ENCODE results near the gene SLC22A8. TPM values are rescaled to one million over a fixed set of nuclear protein-coding genes. Genes with fewer than 3 reads are reported as not detected.

Gene SLC22A8
- total RNA-seq, 4 donors from 2014 or later = not detected

DNA sequence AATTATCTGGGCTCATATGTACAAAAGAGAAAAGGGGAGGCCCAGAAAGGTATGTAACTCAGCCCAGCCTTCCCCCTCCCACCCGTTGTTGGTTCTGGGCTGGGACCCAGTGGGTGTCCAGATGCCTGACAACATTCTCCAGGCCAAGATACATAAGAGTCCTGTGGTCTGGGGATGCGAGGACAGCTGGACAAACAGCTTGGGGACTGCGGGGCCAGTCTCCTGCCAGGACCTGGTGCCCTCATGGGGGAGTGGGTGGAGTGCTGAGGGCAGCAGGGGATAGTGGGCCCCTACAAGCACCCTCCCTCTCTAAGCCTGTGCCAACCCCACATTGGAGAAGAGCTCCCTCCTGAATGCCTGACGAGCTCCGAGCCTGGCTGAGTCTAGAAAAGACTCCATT lies 27.4 kb downstream of the SLC22A8 start:
- TF ChIP-seq EP300 (IDR thresholded peaks at IDR 0.05; ENCODE audit: low read depth) = no peak
- TF ChIP-seq POLR2A (IDR thresholded peaks at IDR 0.05) = no peak
- TF ChIP-seq POLR2AphosphoS5 (IDR thresholded peaks at IDR 0.05) = no peak
- TF ChIP-seq, protein P1, sequence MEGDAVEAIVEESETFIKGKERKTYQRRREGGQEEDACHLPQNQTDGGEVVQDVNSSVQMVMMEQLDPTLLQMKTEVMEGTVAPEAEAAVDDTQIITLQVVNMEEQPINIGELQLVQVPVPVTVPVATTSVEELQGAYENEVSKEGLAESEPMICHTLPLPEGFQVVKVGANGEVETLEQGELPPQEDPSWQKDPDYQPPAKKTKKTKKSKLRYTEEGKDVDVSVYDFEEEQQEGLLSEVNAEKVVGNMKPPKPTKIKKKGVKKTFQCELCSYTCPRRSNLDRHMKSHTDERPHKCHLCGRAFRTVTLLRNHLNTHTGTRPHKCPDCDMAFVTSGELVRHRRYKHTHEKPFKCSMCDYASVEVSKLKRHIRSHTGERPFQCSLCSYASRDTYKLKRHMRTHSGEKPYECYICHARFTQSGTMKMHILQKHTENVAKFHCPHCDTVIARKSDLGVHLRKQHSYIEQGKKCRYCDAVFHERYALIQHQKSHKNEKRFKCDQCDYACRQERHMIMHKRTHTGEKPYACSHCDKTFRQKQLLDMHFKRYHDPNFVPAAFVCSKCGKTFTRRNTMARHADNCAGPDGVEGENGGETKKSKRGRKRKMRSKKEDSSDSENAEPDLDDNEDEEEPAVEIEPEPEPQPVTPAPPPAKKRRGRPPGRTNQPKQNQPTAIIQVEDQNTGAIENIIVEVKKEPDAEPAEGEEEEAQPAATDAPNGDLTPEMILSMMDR (IDR thresholded peaks at IDR 0.05) = no peak
- in situ Hi-C loops (cut with MboI; ENCODE audit: low pct_ligation_motif_present in 1 of 4, low pct_unique_long_range_greater_than_20kb in 1 of 4, low sequenced_read_pairs in 3 of 4) = no loop called here

DNA sequence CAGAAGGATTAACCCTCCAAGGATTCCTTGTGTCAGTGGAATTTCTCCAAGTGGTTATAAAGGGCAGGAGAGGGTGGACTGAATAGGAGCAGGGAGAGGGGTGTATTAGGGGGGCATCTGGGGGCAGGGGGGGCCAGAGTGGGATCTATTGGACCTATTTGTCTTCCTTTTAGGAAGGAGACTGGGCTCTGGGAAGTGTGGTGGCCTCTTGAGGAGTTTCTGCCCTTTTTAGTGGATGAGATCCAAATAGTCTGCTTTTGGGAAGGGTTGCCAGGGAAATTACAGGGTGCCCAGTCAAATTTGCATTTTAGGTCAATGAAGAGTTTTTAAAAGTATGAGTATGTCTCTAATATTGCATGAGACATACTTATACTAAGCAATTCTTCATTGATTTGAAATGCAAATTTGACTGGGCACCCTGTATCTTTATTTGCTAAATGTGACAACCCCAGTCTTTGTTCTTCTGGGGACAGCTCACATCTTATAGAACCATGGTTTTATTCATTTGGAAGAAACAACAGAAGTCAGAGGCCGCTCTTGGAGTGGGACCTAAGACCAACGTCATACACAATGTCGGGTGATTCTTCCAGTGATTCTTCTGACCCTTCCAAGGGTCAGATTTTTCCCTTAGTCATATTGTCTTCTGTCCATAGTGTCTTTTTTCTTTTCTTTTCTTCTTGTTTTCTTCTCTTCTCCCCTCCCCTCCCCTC lies 30.4 kb downstream of the SLC22A8 start:
- 87 to 93% methylated on average over 3 of the region's 3 CpGs for WGBS, 2 donors (ENCODE audit: low coverage in 1 of 2)
- no peak for TF ChIP-seq POLR2A (IDR thresholded peaks at IDR 0.05)
- TF ChIP-seq POLR2AphosphoS5 (IDR thresholded peaks at IDR 0.05) = no peak
- no peak for TF ChIP-seq EP300 (IDR thresholded peaks at IDR 0.05; ENCODE audit: low read depth)
- TF ChIP-seq, protein P1 (IDR thresholded peaks at IDR 0.05) = no peak
- Histone ChIP-seq H3K4me3 (no peak overlapping the region), H3K9me3 (no peaks in the 10 kb centered on the region), H3K27ac (no peak overlapping the region), H3K36me3 (no peaks in the 10 kb centered on the region), H3K27me3 (no peaks in the 10 kb centered on the region), H3K4me1 (no peaks in the 10 kb centered on the region)
- no peak for DNase-seq
- intact Hi-C loops (cut with DNase I; ENCODE audit: low total_unique reads) = no loop called here
- in situ Hi-C loops (cut with MboI; ENCODE audit: low pct_ligation_motif_present in 1 of 4, low pct_unique_long_range_greater_than_20kb in 1 of 4, low sequenced_read_pairs in 3 of 4) = no loop called here

More for the DNA sequence above, 27.4 kb downstream of the SLC22A8 start:
- H3K9me3 ChIP-seq = no peaks in the 10 kb centered on the region
- intact Hi-C loops (cut with DNase I; ENCODE audit: low total_unique reads) = no loop called here
- no peak overlapping the region for H3K27ac ChIP-seq
- 77% methylated on average over 5 of the region's 5 CpGs; no CpG with 5 or more reads in 1 of the 2 donors for WGBS, 2 donors (ENCODE audit: low coverage in 1 of 2)
- H3K36me3 ChIP-seq = no peaks in the 10 kb centered on the region
- DNase-seq = no peak
- no peaks in the 10 kb centered on the region for H3K4me1 ChIP-seq
- H3K4me3 ChIP-seq = no peak overlapping the region
- H3K27me3 ChIP-seq = no peaks in the 10 kb centered on the region

DNA sequence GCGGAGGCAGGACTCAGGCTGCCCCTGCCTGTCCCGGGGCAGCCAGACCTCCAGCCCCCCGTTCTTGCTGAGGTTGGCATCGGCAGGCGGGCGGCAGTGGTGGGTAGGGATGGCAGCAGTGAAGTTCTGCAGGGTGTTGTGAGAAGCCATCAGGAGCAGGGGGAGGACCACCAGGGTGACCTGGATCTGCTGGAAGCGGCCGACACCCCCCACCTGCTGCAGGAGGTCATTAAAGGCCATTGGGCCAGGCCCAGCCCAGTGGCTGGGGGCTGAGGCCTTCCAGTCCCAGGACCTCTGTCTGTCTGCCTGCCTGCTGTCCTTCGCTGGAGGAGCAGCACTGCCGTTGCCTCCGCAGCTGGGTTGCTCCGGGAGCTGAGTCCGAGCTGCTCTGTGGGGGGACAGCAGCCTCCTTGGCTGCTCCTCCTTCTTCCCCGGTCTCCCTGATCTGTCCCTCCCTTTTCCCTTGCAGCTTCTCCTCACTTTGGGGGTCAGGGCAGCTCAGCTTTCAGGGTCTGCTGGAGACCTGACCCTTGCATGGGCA lies 31.1 kb downstream of the SLC22A8 start, which contains the start of gene SLC22A6:
Gene SLC22A6, minus strand, starts transcription at position 517 of the 541 bp plus-strand sequence. Its CDS starts 277 bp downstream, at position 240.
- no peak for DNase-seq
- 76% methylated on average over 14 of the region's 14 CpGs; no CpG with 5 or more reads in 1 of the 2 donors for WGBS, 2 donors (ENCODE audit: low coverage in 1 of 2)
- TF ChIP-seq, protein P1 (IDR thresholded peaks at IDR 0.05) = no peak
- no peak for TF ChIP-seq POLR2AphosphoS5 (IDR thresholded peaks at IDR 0.05)
- no peak for TF ChIP-seq EP300 (IDR thresholded peaks at IDR 0.05; ENCODE audit: low read depth)
- no peak for TF ChIP-seq POLR2A (IDR thresholded peaks at IDR 0.05)
- Histone ChIP-seq H3K4me1 (no peaks in the 10 kb centered on the region), H3K4me3 (no peak within 1 kb of the TSS), H3K27ac (no peak within 1 kb of the TSS), H3K36me3 (no peaks in the 10 kb centered on the region), H3K27me3 (no peaks in the 10 kb centered on the region), H3K9me3 (no peaks in the 10 kb centered on the region)
- intact Hi-C loops (cut with DNase I; ENCODE audit: low total_unique reads) (no loop called here), in situ Hi-C loops (cut with MboI; ENCODE audit: low pct_ligation_motif_present in 1 of 4, low pct_unique_long_range_greater_than_20kb in 1 of 4, low sequenced_read_pairs in 3 of 4) (no loop called here)

DNA sequence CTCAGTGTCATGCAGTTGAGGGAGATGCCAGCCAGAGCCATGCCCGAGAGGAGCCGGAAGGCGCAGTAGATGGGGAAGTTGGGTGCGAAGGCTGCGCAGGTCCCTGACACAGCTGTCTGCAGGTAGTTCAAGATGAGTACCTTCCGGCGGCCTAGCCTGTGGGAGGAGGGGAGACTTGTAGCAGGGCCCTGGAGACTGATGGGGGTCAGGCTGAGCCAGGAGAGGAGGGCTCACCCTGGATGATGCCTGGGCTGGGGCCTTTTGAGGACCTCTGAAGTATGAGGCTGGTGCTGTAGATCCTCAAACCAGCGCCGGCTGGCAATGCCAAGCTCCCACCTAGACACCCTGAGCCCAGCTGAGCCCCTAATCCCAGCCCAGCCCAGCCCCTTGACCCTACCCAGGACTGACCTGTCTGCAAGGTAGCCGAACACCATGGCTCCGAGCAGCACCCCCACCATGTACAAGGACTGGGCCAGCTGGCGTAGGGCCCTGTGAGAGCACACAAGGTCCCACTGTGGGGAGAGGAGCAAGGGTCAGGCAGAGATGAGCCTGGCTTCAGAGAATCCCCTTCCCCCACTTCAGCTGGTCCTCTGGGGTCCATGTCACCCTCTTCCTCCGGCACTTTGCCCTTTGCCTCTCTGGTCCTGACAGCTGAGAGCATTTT lies 32.0 kb downstream of the SLC22A8 start:
- Histone ChIP-seq H3K36me3 (no peaks in the 10 kb centered on the region), H3K4me1 (no peaks in the 10 kb centered on the region), H3K27ac (no peak overlapping the region), H3K27me3 (no peaks in the 10 kb centered on the region), H3K9me3 (no peaks in the 10 kb centered on the region), H3K4me3 (no peak overlapping the region)
- in situ Hi-C loops (cut with MboI; ENCODE audit: low pct_ligation_motif_present in 1 of 4, low pct_unique_long_range_greater_than_20kb in 1 of 4, low sequenced_read_pairs in 3 of 4) = no loop called here
- WGBS, 2 donors (ENCODE audit: low coverage in 1 of 2) = 94 to 97% methylated on average over 5 to 13 of the region's 13 CpGs
- DNase-seq = no peak
- TF ChIP-seq POLR2AphosphoS5 (IDR thresholded peaks at IDR 0.05) = no peak
- intact Hi-C loops (cut with DNase I; ENCODE audit: low total_unique reads) = no loop called here
